Activated CD8-positive, alpha-beta T cell treated with anti-CD3 and anti-CD28 coated beads for 36 hours (primary cell): Measurements from ENCODE around the gene LIFR. TPM values are rescaled to one million over a fixed set of nuclear protein-coding genes. Genes with fewer than 3 reads are reported as not detected.

Experiments
- ATAC-seq: fragments of 200-7000 bp; cut with Tn5 transposase; one replicate; pipeline ENCODE4 v1.10.0; 2021; ENCODE audit warnings: mild to moderate bottlenecking, moderate library complexity
- CTCF ChIA-PET: fragments of 350-600 bp; sonication (Branson Sonifier 250); formaldehyde crosslinking; loops from one replicate; lab custom pipeline; 2021; ENCODE audit warnings: antibody characterized with exemption; lab: Charles Lee
- POLR2A ChIA-PET: fragments of 350-600 bp; sonication (Branson Sonifier 250); formaldehyde crosslinking; loops from one replicate; lab custom pipeline; 2021; ENCODE audit warnings: antibody characterized with exemption; lab: Charles Lee
- DNase-seq: peaks from one replicate; pipeline ENCODE4 v3.0.0-alpha.2; 2020
- H3K27ac Mint-ChIP-seq: one replicate; pipeline ENCODE4 v1.8.0; 2021; ENCODE audit warnings: mild to moderate bottlenecking, mixed read lengths
- H3K27me3 Mint-ChIP-seq: one replicate; pipeline ENCODE4 v1.8.0; 2021; ENCODE audit warnings: mixed read lengths
- H3K36me3 Mint-ChIP-seq: one replicate; pipeline ENCODE4 v1.8.0; 2021; ENCODE audit warnings: low read depth, mixed read lengths
- H3K4me1 Mint-ChIP-seq: one replicate; pipeline ENCODE4 v1.8.0; 2021; ENCODE audit warnings: low read depth, mixed read lengths
- H3K4me3 Mint-ChIP-seq: one replicate; pipeline ENCODE4 v1.8.0; 2021; ENCODE audit warnings: mild to moderate bottlenecking, moderate library complexity, mixed read lengths
- H3K9me3 Mint-ChIP-seq: one replicate; pipeline ENCODE4 v1.8.0; 2021; ENCODE audit warnings: mixed read lengths
- intact Hi-C: fragments of 100-400 bp; cut with micrococcal nuclease; formaldehyde crosslinking; loops from one replicate; pipeline ENCODE4 v1.10.0; 2022
- total RNA-seq, 2 experiments: library from RNA; stranded (reverse); gene quantifications; one replicate each; pipeline ENCODE4 v1.2.3, GENCODE V29; 2021
- TF ChIP-seq, protein P1 (sequence below): fragments of 200-600 bp; IDR thresholded peaks from one replicate; pipeline ENCODE4 v1.8.0; 2022; ENCODE audit warnings: antibody characterized with exemption, mild to moderate bottlenecking

Gene LIFR
- total RNA-seq, 2 experiments from 2014 or later = not detected

DNA sequence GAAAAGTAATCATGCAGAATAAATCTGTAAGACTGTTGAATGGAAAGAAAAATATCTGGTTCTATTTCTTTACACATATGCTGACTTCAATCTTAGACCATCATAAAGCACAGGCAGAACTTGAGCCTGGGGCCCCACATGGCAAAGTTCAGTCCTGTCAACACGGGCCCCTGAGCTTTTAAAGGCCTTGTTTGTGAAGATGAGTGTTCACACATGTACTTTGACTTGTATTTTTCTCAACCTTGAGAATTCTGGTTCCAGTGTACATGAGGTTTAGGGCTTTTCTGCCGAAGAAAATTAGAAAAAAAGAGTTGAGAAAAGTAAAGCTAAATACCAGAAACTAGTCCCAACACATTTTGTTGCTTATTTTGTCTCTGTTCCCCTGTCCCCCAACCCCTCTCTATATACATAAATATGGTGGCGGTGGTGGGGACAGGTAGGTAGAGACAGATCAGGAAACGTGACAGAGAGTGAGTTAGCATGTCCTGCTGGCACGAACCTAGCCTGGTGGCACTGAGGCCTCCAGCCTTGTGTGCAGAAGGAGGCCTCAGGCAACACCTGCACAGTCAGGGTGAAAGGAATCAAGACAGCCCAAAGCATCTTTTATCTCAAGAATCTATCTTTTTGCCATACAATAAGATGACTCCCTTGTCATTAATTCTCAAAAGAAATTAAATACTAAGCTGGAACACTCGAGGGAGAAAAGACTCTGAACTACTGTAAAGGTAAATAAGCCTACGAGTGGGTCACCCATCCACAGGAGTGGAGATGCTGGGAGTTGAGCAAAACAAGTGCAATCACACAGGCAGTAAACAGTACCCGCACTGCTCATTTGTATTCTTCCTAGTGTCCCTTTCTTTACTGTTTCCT lies 22.9 kb downstream of the LIFR start:
- TF ChIP-seq, protein P1, sequence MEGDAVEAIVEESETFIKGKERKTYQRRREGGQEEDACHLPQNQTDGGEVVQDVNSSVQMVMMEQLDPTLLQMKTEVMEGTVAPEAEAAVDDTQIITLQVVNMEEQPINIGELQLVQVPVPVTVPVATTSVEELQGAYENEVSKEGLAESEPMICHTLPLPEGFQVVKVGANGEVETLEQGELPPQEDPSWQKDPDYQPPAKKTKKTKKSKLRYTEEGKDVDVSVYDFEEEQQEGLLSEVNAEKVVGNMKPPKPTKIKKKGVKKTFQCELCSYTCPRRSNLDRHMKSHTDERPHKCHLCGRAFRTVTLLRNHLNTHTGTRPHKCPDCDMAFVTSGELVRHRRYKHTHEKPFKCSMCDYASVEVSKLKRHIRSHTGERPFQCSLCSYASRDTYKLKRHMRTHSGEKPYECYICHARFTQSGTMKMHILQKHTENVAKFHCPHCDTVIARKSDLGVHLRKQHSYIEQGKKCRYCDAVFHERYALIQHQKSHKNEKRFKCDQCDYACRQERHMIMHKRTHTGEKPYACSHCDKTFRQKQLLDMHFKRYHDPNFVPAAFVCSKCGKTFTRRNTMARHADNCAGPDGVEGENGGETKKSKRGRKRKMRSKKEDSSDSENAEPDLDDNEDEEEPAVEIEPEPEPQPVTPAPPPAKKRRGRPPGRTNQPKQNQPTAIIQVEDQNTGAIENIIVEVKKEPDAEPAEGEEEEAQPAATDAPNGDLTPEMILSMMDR = no peak
- Mint-ChIP-seq H3K4me3 (no peak overlapping the region), H3K36me3 (no peaks in the 10 kb centered on the region), H3K27ac (no peak overlapping the region), H3K4me1 (no peaks in the 10 kb centered on the region), H3K9me3 (no peaks in the 10 kb centered on the region), H3K27me3 (peaks cover 10% of the 10 kb centered on the region)
- DNase-seq (no peak), ATAC-seq (no peak)
- POLR2A ChIA-PET = no interaction called here
- CTCF ChIA-PET = interaction anchor here (2.1 kb wide), 1 partner anchor 92 kb away, joined by 10 read pairs; no protein-coding TSS in a partner anchor
- intact Hi-C loops = no loop called here

DNA sequence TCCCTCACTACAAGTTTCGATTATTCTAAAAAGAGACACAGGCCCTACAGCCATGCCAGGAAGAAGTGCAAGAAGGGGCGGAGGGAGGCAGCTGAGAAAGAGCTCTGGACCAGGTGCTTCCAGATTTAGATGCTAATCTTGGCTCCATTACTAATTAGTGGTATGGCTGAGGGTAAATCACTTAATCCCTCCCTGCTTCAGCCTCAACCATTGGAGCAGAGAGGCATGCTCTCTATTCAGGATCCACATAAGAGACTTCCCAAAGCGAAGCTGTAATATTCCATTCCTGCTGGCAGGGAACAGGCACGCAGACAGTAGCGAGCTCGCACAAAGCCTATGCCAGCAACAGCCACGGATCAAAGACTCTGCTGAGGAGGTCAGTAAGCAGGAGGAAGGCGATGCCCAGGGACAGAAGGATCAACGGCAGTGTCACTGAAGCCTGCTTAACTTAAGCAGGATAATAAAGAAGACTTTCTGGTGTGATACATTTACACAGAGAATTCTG lies 24.2 kb downstream of the LIFR start:
- Mint-ChIP-seq H3K27ac (no peak overlapping the region), H3K4me1 (no peaks in the 10 kb centered on the region), H3K36me3 (no peaks in the 10 kb centered on the region), H3K9me3 (no peaks in the 10 kb centered on the region), H3K27me3 (peaks cover 16% of the 10 kb centered on the region), H3K4me3 (no peak overlapping the region)
- DNase-seq = no peak
- ChIA-PET POLR2A (no interaction called here), CTCF (no interaction called here)
- intact Hi-C loops = no loop called here
- ATAC-seq = no peak
- TF ChIP-seq, protein P1 = no peak

GRCh38 chr5:38531518-38531917 lies 24.9 kb downstream of the LIFR start:
- DNase-seq (no peak), ATAC-seq (no peak)
- ChIA-PET POLR2A (no interaction called here), CTCF (no interaction called here)
- H3K27ac Mint-ChIP-seq = no peak overlapping the region
- peaks cover 18% of the 10 kb centered on the region for H3K27me3 Mint-ChIP-seq
- H3K36me3 Mint-ChIP-seq = no peaks in the 10 kb centered on the region
- H3K4me1 Mint-ChIP-seq = no peaks in the 10 kb centered on the region
- intact Hi-C loops = no loop called here
- TF ChIP-seq, protein P1 = no peak
- H3K4me3 Mint-ChIP-seq = no peak overlapping the region
- no peaks in the 10 kb centered on the region for H3K9me3 Mint-ChIP-seq

- ChIA-PET CTCF (no interaction called here), POLR2A (no interaction called here)
- Mint-ChIP-seq H3K4me1 (no peaks in the 10 kb centered on the region), H3K4me3 (no peak overlapping the region), H3K9me3 (no peaks in the 10 kb centered on the region), H3K27me3 (peaks cover 22% of the 10 kb centered on the region), H3K27ac (no peak overlapping the region), H3K36me3 (no peaks in the 10 kb centered on the region)
- intact Hi-C loops = no loop called here
- TF ChIP-seq, protein P1 = no peak
- ATAC-seq (no peak), DNase-seq (no peak)
These were observed 26.3 kb downstream of the LIFR start for GRCh38 chr5:38529955-38530646.
